WTC11 (cell line): ENCODE results near the gene MESP1. TPM values are rescaled to one million over a fixed set of nuclear protein-coding genes. Genes with fewer than 3 reads are reported as not detected.

Experiments used
- ATAC-seq: fragments of 200-7000 bp; cut with Tn5 transposase; 2 replicates; pipeline ENCODE4 v1.10.0; 2021; ENCODE audit warnings: mild to moderate bottlenecking, moderate library complexity
- CTCF ChIA-PET: fragments of 300-600 bp; sonication (Branson Sonifier 250); formaldehyde crosslinking; loops from one replicate; lab custom pipeline; 2021; ENCODE audit warnings: antibody characterized with exemption; lab: Charles Lee
- POLR2A ChIA-PET: fragments of 350-600 bp; sonication (Branson Sonifier 250); formaldehyde crosslinking; loops from one replicate; lab custom pipeline; 2021; ENCODE audit warnings: antibody characterized with exemption; lab: Charles Lee
- DNase-seq: peaks from one replicate; pipeline ENCODE4 v3.0.0; 2021; ENCODE audit warnings: low spot score
- H3K27ac Mint-ChIP-seq: 2 replicates; pipeline ENCODE4 v1.8.0; 2021; ENCODE audit warnings: mixed read lengths
- H3K27me3 Mint-ChIP-seq: 2 replicates; pipeline ENCODE4 v1.8.0; 2021; ENCODE audit warnings: low read depth, mild to moderate bottlenecking, moderate library complexity, mixed read lengths
- H3K36me3 Mint-ChIP-seq: 2 replicates; pipeline ENCODE4 v1.8.0; 2021; ENCODE audit warnings: mixed read lengths
- H3K4me1 Mint-ChIP-seq: 2 replicates; pipeline ENCODE4 v1.8.0; 2022; ENCODE audit warnings: mixed read lengths
- H3K4me3 Mint-ChIP-seq: 2 replicates; pipeline ENCODE4 v1.8.0; 2021; ENCODE audit warnings: mild to moderate bottlenecking, moderate library complexity, mixed read lengths
- H3K9me3 Mint-ChIP-seq: 2 replicates; pipeline ENCODE4 v1.8.0; 2021; ENCODE audit warnings: mixed read lengths
- ATF1 ChIP-seq: sonication (generic); formaldehyde crosslinking; IDR thresholded peaks from 2 replicates; pipeline ENCODE4 v1.8.1; 2023; ENCODE audit warnings: mild to moderate bottlenecking, moderate library complexity, missing genetic modification reagents
- CREM ChIP-seq: sonication (generic); formaldehyde crosslinking; IDR thresholded peaks from 2 replicates; pipeline ENCODE4 v1.8.1; 2022; ENCODE audit warnings: mild to moderate bottlenecking, missing genetic modification reagents, moderate library complexity
- IRF1 ChIP-seq: sonication (generic); formaldehyde crosslinking; IDR thresholded peaks from 2 replicates; pipeline ENCODE4 v1.8.0; 2023; ENCODE audit warnings: missing genetic modification reagents
- IRF2 ChIP-seq: sonication (generic); formaldehyde crosslinking; IDR thresholded peaks from 2 replicates; pipeline ENCODE4 v1.8.0; 2022; ENCODE audit warnings: low read depth, missing genetic modification reagents, borderline replicate concordance
- MXD4 ChIP-seq: fragments of 250-450 bp; sonication (Bioruptor Pico); IDR thresholded peaks from 2 replicates; pipeline ENCODE4 v1.8.0; 2021; ENCODE audit warnings: mild to moderate bottlenecking, moderate library complexity, borderline replicate concordance
- NFATC4 ChIP-seq: fragments of 250-450 bp; sonication (Bioruptor Pico); IDR thresholded peaks from 2 replicates; pipeline ENCODE4 v1.9.0; 2021; ENCODE audit warnings: mild to moderate bottlenecking
- NFE2L1 ChIP-seq: sonication (generic); formaldehyde crosslinking; IDR thresholded peaks from 2 replicates; pipeline ENCODE4 v1.8.1; 2023; ENCODE audit warnings: missing genetic modification reagents
- PRRX2 ChIP-seq: fragments of 250-450 bp; sonication (Bioruptor Pico); IDR thresholded peaks from 2 replicates; pipeline ENCODE4 v1.8.0; 2021; ENCODE audit warnings: mild to moderate bottlenecking
- RELA ChIP-seq: sonication (generic); formaldehyde crosslinking; IDR thresholded peaks from 2 replicates; pipeline ENCODE4 v1.8.1; 2022; ENCODE audit warnings: missing genetic modification reagents, mild to moderate bottlenecking, borderline replicate concordance
- RORB ChIP-seq: fragments of 250-450 bp; sonication (Bioruptor Pico); IDR thresholded peaks from 2 replicates; pipeline ENCODE4 v1.9.0; 2021; ENCODE audit warnings: mild to moderate bottlenecking
- TEAD1 ChIP-seq: sonication (generic); formaldehyde crosslinking; IDR thresholded peaks from 2 replicates; pipeline ENCODE4 v1.8.0; 2022; ENCODE audit warnings: mild to moderate bottlenecking, missing genetic modification reagents
- ZBTB43 ChIP-seq: sonication (generic); formaldehyde crosslinking; IDR thresholded peaks from 2 replicates; pipeline ENCODE4 v1.8.1; 2023; ENCODE audit warnings: mild to moderate bottlenecking, missing genetic modification reagents
- ZMAT4 ChIP-seq: fragments of 250-450 bp; sonication (Bioruptor Pico); IDR thresholded peaks from 2 replicates; pipeline ENCODE4 v1.9.0; 2021; ENCODE audit warnings: mild to moderate bottlenecking
- ZNF121 ChIP-seq: sonication (generic); formaldehyde crosslinking; IDR thresholded peaks from 2 replicates; pipeline ENCODE4 v1.8.0; 2023; ENCODE audit warnings: missing genetic modification reagents
- ZNF263 ChIP-seq: sonication (generic); formaldehyde crosslinking; IDR thresholded peaks from 2 replicates; pipeline ENCODE4 v1.8.1; 2022; ENCODE audit warnings: low read depth, mild to moderate bottlenecking, moderate library complexity, missing genetic modification reagents
- ZNF416 ChIP-seq: fragments of 250-450 bp; sonication (Bioruptor Pico); IDR thresholded peaks from 2 replicates; pipeline ENCODE4 v1.9.0; 2021; ENCODE audit warnings: mild to moderate bottlenecking, inconsistent platforms
- ZNF425 ChIP-seq: fragments of 250-450 bp; sonication (Bioruptor Pico); conservative IDR thresholded peaks from 2 replicates; pipeline ENCODE4 v1.9.0; 2021; ENCODE audit warnings: mild to moderate bottlenecking
- ZNF532 ChIP-seq: fragments of 250-450 bp; sonication (Bioruptor Pico); IDR thresholded peaks from 2 replicates; pipeline ENCODE4 v1.9.0; 2021; ENCODE audit warnings: mild to moderate bottlenecking, borderline replicate concordance
- total RNA-seq: library from RNA; stranded (reverse); gene quantifications from 3 replicates; pipeline ENCODE4 v1.2.3, GENCODE V29; 2021

MESP1 gene
- total RNA-seq, 1 experiment from 2014 or later = 0.50 TPM

GRCh38 chr15:89766357-89767311 is 15.6 kb upstream of the MESP1 start:
- Mint-ChIP-seq H3K36me3 (no peaks in the 10 kb centered on the region), H3K27me3 (no peaks in the 10 kb centered on the region), H3K27ac (no peak overlapping the region), H3K4me1 (no peaks in the 10 kb centered on the region), H3K9me3 (no peaks in the 10 kb centered on the region), H3K4me3 (no peak overlapping the region)
- no peak for ATAC-seq
- TF ChIP-seq NFE2L1 (CRISPR knock-in tag) = no peak
- no peak for TF ChIP-seq RELA
- TF ChIP-seq ZNF416 (CRISPR knock-in tag) = no peak
- TF ChIP-seq IRF2 (CRISPR knock-in tag) = no peak
- no peak for TF ChIP-seq MXD4 (CRISPR knock-in tag)
- no peak for TF ChIP-seq CREM (CRISPR knock-in tag)
- no peak for TF ChIP-seq TEAD1 (CRISPR knock-in tag)
- TF ChIP-seq ZNF263 (CRISPR knock-in tag) = no peak
- TF ChIP-seq RORB (CRISPR knock-in tag) = no peak
- no peak for TF ChIP-seq PRRX2
- no peak for TF ChIP-seq ZNF425 (CRISPR knock-in tag)
- no peak for TF ChIP-seq ZBTB43
- TF ChIP-seq NFATC4 (CRISPR knock-in tag) = no peak
- no peak for TF ChIP-seq IRF1 (CRISPR knock-in tag)
- no peak for TF ChIP-seq ZMAT4 (CRISPR knock-in tag)
- no peak for TF ChIP-seq ZNF532 (CRISPR knock-in tag)
- no peak for TF ChIP-seq ATF1
- no peak for TF ChIP-seq ZNF121 (CRISPR knock-in tag)
- DNase-seq = no peak
- ChIA-PET POLR2A (interaction anchor here (0.7 kb wide), 1 partner anchor 10 kb away, joined by 3 read pairs; no protein-coding TSS in a partner anchor), CTCF (interaction anchor here (1.9 kb wide), 1 partner anchor 108 kb away, joined by 7 read pairs; no protein-coding TSS in a partner anchor)
